Inferior parietal cortex (tissue), 1 donor: ENCODE measurements around the gene NCAPD3.
"Not testable (repeated sequence)": the region's sequence is repeated elsewhere in the genome, so short reads cannot be mapped to it uniquely, and the experiment has no call there.

ENCODE experiments used
- DNase-seq: peaks from one replicate; pipeline ENCODE4 v3.0.0-alpha.2; 2016; ENCODE audit errors: extremely low spot score

The NCAPD3 gene, protein sequence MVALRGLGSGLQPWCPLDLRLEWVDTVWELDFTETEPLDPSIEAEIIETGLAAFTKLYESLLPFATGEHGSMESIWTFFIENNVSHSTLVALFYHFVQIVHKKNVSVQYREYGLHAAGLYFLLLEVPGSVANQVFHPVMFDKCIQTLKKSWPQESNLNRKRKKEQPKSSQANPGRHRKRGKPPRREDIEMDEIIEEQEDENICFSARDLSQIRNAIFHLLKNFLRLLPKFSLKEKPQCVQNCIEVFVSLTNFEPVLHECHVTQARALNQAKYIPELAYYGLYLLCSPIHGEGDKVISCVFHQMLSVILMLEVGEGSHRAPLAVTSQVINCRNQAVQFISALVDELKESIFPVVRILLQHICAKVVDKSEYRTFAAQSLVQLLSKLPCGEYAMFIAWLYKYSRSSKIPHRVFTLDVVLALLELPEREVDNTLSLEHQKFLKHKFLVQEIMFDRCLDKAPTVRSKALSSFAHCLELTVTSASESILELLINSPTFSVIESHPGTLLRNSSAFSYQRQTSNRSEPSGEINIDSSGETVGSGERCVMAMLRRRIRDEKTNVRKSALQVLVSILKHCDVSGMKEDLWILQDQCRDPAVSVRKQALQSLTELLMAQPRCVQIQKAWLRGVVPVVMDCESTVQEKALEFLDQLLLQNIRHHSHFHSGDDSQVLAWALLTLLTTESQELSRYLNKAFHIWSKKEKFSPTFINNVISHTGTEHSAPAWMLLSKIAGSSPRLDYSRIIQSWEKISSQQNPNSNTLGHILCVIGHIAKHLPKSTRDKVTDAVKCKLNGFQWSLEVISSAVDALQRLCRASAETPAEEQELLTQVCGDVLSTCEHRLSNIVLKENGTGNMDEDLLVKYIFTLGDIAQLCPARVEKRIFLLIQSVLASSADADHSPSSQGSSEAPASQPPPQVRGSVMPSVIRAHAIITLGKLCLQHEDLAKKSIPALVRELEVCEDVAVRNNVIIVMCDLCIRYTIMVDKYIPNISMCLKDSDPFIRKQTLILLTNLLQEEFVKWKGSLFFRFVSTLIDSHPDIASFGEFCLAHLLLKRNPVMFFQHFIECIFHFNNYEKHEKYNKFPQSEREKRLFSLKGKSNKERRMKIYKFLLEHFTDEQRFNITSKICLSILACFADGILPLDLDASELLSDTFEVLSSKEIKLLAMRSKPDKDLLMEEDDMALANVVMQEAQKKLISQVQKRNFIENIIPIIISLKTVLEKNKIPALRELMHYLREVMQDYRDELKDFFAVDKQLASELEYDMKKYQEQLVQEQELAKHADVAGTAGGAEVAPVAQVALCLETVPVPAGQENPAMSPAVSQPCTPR (N-terminal part only)

DNA sequence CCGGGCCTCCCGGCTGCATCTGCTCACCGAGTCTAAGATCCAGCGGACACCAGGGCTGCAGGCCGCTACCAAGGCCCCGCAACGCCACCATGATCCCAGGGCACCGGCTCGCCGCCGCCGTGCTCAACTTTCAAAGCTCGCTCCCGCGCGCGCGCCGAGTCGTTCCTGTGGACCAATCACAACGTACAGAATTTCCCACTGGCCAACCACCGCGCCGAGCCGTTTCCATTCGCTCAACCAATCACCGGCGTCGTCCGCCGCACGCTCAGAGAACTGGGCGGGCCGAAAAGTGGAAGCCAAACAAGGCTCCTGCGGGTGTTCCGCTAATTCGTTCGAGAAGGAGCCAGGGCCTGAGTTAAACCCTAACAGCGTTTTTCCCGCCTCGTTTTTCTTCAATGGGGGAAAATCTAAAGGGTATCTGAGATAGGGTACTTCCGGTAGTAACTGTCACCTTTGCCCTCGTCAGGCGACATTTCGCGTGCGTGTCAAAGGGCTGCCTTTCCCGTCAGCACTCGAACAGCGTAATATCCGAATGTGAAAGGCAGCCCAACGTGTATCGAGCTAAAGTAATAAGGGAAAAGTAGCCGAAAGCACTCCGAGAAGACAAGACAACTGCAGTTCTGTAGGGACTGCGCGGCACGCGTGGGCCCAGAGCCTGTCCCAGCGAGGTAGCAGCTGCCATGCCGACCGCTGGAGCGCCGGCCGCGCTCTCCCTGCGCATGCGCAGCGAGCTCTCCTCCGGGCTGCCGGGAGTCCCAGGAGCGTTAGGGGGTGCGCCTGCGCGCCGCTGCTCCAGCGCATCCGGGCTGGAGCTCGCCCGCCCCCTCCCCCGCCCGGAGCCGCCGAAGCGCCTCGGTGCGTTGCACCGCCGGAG, at the start of gene NCAPD3, which contains the start of gene VPS26B:
TSS of gene NCAPD3 (minus strand) at position 132 of the 874 bp plus-strand sequence. CDS start at position 91, 41 bp downstream.
TSS of gene VPS26B (plus strand) at position 836 of the 874 bp plus-strand sequence. CDS start 452 bp downstream, outside the sequence.
- peak; percentile 96 for DNase-seq

DNA sequence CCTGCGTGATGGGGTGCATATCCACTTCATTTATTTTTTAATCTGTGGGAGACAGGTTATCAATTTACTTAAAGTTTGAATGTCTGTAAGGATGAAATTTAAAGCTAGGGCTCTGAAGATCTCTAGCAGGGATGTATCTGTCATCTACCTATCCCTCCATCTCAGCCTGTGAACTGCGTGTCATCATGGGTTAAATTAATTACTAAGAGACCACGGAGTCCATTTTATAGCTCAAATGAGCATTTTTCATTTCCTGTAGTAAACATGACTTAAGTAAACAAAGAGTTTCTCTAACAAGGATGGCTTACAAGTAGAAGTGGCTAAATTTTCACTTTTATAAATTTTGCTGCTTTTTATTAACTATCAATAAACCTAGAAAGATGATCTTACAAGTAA, 49.5 kb upstream of the NCAPD3 start:
- DNase-seq: no peak

DNA sequence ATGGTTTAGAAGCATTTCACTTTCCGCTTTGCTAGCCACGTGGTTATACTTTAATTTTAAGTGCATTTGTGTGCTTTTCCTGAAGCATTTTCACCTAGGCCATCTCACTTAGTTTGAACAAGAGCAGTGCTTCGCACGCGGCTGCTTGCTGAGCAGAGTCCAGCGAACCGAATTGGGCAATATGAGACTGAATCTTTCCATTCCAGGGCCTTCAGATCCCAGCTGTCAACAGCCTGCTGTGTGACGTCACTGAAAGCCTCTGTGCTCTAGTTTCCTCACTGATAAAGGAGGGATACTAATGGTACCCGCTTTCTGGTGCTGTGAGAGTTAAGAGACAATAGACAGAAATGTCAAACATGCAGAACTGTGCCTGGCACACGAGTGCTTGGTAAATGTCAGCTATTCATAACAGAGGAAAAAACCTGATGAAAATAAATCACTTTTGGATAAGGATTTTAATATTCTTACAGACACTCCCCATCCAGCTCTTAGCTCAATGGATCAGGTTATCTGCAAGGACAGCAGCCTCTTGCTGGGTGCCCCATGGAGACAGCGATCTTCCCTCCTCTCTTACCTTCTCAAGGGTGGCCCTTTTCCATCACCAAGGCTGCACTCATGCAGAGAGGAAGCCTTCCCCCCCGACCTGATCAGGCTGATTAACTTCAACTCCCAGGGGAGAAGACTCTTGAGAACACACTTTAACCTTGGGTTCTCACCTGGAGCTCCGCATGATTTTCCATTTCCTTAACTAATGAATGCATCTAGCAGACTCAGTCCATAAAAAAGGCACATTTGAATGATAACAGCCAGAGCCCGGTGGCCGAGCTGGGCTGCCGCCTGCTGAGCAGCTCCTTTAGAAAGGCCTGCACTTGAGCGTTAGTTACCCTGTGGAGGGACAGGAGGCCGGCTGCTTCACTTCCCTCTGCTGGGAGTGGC, 48.9 kb upstream of the NCAPD3 start:
- no peak for DNase-seq

DNA sequence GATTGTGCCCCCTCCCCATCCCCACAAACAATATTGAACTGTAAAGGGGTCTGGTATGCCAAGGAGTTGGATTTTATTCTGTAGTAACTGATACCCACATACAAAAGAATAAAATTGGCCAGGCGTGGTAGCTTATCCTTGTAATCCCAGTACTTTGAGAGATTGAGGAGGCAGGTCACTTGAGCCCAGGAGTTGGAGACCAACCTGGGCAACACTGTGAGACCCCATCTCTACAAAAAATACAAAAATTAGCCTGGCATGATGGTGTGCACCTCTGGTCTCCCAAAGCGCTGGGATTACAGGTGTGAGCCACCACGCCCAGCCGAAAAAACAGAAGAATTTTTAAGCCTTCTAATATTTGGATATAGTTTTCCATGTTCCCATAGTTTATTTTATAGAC, 48.2 kb upstream of the NCAPD3 start:
- DNase-seq: no peak

DNA sequence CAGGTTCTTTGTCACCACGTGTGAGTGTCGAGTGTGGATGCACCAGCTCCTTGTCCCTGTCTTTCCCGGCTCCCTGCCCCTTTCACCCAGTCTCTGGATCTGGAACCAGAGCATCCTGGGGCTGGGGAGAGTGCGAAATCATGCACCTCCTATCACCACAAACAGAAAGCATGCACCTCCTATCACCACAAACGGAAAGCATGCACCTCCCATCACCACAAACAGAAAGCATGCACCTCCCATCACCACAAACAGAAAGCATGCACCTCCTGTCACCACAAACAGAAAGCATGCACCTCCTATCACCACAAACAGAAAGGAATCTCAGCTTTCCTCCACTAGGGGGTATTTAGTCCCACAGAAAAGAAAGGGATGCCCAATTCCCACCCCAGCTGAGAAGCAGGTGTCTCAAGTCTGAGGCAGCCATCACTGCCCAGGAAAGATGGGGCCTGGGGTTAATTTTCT, 46.5 kb upstream of the NCAPD3 start:
- DNase-seq: no peak

DNA sequence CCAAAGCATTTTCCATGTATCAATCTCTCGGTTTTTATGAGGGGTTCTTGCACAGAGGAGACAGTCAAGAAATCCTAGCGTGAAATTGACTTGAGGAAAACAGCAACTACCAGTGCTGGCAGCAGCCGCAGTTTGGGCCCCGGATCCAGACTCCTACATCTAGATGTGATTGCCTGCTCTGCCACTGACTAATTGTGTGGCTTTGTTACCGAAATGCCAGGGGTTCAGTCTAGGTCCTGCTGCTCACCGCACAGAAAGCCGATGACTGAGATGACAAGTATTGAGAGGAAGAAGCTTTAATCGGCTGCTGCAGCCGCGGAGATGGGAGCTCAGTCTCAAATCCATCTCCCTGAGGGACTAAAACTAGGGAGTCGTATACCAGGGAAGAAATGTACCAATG, 44.2 kb upstream of the NCAPD3 start:
- DNase-seq: no peak

DNA sequence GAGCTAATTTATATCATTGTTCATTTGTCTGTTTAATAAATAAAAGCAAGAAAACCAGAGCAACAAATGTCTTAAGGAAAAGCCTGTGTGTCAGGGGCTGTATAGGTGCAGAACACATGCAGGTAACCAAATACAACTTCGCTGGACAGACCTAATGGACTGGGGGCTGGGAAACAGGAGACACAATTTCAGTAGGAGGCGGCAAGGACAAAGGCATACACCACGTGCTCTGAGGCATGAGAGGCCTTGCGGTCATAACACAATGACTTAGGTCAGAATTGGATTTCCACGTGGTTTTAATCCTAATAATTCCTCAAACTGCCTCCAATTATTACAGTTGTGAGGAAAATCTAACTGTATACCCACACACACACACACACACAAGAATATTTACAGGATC, 43.7 kb upstream of the NCAPD3 start:
- no peak for DNase-seq

DNA sequence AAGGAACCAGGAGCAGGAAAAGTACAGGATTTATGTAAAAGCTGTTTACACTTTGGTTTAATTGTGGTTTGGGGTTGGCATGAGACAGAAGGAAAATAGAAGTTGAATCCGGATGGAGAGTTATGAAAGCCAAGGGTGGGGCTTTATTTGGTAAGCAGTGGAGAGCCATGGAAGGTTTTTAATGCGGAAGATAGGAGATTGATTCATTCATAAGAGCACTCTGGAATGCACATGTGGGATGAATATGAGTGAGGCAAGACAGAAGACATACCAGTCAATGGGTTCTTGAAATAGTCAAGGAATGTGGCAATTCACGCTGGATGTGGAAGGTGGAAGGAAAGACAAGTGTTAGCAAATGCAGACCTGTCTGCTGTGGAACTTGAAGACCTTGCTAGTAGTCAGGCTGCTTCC, 43.1 kb upstream of the NCAPD3 start:
- DNase-seq: no peak

DNA sequence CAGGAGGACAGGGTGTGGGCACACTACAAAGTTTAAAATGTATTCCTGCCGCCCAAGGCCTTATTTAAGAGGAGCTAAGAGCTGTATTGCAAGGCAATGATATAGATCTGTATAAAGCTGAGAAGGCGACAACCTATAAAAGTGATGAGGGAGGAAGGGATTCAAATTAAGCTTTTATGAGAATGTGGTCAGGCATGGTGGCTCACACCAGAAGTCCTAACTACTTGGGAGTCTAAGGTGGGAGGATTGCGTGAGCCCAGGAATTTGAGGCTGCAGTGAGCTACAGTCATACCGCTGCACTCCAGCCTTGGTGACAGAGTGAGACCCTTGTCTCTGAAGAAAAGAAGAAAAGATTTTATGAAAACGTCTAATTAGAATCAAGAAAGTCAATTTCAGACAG, 42.7 kb upstream of the NCAPD3 start:
- DNase-seq: no peak

DNA sequence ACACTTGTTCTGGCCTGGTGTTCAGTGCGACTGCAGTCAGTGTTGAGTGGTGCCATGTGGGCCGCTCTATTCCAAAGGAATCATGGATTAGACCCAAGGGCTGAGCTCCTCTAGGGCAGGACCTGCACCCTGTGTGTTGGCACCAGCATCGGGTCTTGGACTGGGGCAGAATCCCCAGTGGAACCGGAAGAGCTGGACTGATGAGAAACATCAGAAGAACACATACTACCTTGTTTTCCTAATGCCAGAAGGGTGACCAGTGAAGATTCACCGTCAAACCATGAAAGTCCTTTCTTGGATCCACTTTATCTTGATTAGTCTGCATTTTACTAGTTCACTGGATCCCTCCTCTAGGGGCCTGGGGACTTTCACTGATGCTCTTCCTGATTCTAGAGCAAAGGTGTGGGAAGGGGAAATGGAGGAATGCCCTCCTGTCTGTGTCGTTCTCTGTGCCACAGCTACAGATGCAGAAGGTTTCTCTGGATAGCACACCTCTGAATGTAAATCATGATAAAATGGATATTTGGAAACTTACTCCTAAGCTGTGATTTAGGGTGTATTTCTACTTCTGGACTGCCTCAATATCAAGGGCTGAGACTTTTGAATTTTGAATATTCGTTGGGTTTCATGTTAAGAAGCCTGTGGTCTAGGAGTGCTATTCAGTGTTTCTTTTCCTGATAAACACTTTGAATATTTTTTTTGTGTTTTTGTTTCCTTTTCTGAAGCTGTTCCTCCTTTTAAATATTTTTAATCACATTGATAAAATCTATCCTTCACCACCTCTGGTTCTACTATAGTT, 41.4 kb upstream of the NCAPD3 start:
- DNase-seq: no peak

DNA sequence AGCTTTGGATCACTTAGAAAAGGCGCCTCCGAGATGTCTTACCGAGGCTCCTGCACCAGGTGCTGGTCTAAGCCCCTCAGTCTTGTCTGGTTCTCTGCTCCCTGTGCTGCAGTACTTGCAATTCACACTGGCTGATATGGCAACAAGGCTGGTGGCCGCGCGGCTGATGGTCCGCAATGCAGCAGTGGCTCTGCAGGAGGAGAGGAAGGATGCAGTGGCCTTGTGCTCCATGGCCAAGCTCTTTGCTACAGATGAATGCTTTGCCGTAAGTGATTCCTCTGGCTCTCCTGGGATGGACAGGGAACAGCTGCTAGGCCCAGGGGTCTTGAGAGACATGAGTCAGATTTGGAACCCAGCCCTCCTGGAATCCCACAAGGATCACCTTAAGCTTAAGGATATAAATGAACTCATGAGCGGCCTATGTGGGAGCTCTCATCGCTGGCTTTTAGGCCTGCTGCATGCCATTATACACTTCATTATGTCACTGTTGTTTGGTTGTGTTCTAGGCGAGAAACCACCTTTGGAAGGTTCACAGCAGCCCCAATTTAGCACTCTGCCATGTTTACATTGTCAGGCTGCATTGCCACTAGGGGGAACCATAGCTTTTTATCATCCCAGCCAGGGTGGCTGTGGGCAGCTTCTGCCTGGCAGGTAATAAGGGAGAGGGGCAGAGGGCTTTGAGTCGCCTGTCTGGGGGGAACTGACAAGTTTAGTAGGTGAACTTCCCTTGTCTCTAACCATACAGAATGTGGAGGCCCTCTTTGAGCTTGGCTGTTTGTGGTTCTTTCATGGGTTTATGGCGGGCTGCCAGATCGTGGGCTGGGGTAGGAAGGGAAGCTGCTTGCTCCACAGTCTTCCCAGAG, 38.1 kb upstream of the NCAPD3 start:
- no peak for DNase-seq

DNA sequence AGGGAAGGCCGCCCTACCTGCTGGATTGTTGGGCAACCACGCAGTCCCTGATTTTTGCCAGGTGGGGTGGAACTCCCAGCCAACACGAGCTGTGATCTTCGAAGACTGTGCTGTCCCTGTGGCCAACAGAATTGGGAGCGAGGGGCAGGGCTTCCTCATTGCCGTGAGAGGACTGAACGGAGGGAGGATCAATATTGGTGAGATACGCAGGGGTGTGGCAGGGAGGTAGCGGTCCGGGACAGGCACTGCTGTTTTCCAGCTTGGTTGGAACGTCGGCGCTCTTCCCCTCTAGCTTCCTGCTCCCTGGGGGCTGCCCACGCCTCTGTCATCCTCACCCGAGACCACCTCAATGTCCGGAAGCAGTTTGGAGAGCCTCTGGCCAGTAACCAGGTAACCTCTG, 37.2 kb upstream of the NCAPD3 start:
- no peak for DNase-seq

DNA sequence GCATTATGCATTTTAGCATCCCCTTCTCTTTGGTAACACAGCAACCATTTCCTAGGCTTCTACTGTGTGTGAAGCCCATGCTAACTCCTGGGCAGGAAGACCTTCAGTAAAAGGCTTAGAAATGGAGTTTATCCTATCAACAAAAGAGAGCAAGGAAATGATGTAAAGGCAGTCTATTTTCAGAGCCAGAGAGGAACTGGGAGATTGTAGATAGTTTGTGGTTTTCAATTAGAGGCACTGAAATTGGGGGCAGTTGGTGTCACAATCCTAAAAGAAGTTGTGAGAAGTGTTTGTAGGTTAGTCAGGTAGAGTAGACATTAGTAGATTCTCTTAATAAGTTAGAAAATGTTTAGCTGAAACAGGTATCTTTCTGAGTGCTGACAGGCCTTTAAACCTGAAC, 36.7 kb upstream of the NCAPD3 start:
- DNase-seq: no peak

DNA sequence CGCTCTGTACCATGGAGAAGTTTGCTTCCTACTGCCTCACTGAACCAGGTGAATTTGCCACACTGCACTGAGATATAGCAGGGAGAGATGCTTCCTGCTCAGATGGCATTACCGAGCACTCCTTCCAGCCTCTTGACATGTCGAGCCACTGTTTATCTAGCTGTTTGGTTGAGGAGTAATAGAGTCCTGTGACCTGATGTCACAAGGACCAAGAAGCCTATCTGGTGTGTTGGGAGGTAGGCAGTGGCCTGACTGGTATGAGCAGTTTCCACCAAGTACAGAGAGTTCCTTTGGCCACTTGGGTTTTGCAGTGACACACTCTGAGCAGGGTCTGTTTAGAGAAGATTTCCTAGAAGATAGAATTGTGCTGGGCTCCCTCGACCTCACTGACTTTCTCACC, 34.8 kb upstream of the NCAPD3 start:
- no peak for DNase-seq

DNA sequence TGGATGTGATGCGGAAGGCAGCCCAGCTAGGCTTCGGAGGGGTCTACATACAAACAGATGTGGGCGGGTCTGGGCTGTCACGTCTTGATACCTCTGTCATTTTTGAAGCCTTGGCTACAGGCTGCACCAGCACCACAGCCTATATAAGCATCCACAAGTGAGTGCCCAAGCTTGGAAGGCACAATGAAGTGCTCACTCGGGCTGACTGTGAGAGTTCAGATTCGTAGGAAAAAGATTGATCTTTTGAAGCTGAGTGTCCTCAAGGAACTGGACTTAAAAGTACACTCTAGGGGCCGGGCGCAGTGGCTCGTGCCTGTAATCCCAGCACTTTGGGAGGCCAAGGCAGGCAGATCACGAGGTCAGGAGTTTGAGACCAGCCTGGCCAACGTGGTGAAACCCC, 33.3 kb upstream of the NCAPD3 start:
- DNase-seq: no peak

DNA sequence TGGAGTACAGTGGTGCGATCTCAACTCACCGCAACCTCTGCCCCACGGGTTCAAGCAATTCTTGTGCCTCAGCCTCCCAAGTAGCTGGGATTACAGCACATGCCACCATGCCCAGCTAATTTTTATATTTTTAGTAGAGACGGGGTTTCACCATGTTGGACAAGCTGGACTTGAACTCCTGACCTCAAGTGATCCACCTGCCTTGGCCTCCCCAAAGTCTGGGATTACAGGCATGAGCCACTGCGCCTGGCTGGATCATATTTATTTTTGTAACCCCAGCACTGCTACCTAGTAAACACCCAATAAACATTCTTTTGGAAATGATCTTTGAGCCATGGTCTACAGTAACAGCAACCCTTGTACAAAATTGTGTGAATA, 31.4 kb upstream of the NCAPD3 start:
- DNase-seq: not testable (repeated sequence)

DNA sequence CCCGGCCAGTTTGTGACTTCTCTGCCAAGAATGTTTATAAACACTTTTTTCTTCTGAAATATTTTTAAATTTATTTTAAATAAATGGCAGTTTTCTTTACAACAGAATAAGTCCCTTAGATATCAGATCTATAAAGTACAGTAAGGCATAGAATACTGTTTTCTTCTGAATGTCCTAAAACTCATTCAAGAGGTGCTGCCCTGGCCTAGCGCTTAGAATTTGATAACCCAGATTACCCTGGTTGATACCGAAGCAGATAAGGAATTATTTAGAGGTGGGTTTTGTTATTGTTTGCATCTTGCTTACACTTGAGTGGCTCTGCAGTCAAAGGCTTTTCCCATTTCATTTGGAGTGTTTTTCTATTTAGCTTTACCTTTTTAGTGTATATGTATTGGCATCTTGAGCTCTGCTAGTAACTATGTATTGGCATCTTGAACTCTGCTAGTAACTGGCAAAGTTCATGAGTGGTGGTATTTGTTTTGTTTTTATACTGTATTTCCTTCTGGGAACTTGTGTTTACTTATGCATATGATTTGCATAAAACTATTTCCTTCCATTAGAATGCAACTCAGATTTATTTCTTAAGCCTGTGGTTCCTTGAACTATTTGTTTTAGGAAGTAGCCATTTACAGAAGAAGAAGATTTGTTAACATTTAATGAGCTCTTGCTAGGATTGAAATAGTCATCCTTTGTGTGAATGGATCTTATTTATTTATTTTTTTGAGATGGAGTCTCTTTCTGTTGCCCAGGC, 30.8 kb upstream of the NCAPD3 start:
- no peak for DNase-seq
